Naive B cell (primary cell): ENCODE data around the gene SMOC2. TPM values are rescaled to one million over a fixed set of nuclear protein-coding genes. Genes with fewer than 3 reads are reported as not detected.

Experiments
- ATAC-seq, 2 donors: fragments of 150-1000 bp; cut with Tn5 transposase; 2 replicates each; pipeline ENCODE4 v1.10.0; 2021; ENCODE audit warnings: low read depth in 2 of 2, mild to moderate bottlenecking in 2 of 2, moderate library complexity in 2 of 2
- DNase-seq: peaks from one replicate; pipeline ENCODE4 v3.0.0; 2022
- H3K27ac Mint-ChIP-seq, 6 donors: one replicate each; pipeline ENCODE4 v1.8.0; 2020 to 2022; ENCODE audit warnings: mild to moderate bottlenecking in 6 of 6, mixed read lengths in 6 of 6, moderate library complexity in 5 of 6, inconsistent platforms in 2 of 6
- H3K27me3 Mint-ChIP-seq, 3 donors: one replicate each; pipeline ENCODE4 v1.8.0; 2021 to 2022; ENCODE audit warnings: mixed read lengths in 3 of 3, mild to moderate bottlenecking in 1 of 3
- H3K36me3 Mint-ChIP-seq, 2 donors: one replicate each; pipeline ENCODE4 v1.8.0; 2020 to 2022; ENCODE audit warnings: mixed read lengths in 2 of 2, inconsistent platforms in 1 of 2, mild to moderate bottlenecking in 1 of 2
- H3K4me1 Mint-ChIP-seq, 3 donors: one replicate each; pipeline ENCODE4 v1.8.0; 2020 to 2022; ENCODE audit warnings: mixed read lengths in 3 of 3, inconsistent platforms in 1 of 3, mild to moderate bottlenecking in 1 of 3, moderate library complexity in 1 of 3
- H3K4me3 Mint-ChIP-seq, 8 donors: one replicate each; pipeline ENCODE4 v1.8.0; 2020 to 2022; ENCODE audit warnings: mild to moderate bottlenecking in 8 of 8, mixed read lengths in 8 of 8, moderate library complexity in 8 of 8, inconsistent platforms in 2 of 8
- H3K9me3 Mint-ChIP-seq, 7 donors: one replicate each; pipeline ENCODE4 v1.8.0; 2020 to 2022; ENCODE audit warnings: mixed read lengths in 7 of 7, mild to moderate bottlenecking in 5 of 7, inconsistent platforms in 2 of 7, moderate library complexity in 1 of 7
- polyA plus RNA-seq, 6 donors: library from polyadenylated mRNA; unstranded; fragments of 300-500 nt; fragmentation: Illumina TruSeq; gene quantifications; one replicate each; pipeline ENCODE4 v1.2.3, GENCODE V29; 2021; ENCODE audit warnings: low read depth in 6 of 6

The SMOC2 gene
- polyA plus RNA-seq, 6 donors from 2014 or later = 0.12 to 0.34 (median 0.13) TPM; not detected in 2

DNA sequence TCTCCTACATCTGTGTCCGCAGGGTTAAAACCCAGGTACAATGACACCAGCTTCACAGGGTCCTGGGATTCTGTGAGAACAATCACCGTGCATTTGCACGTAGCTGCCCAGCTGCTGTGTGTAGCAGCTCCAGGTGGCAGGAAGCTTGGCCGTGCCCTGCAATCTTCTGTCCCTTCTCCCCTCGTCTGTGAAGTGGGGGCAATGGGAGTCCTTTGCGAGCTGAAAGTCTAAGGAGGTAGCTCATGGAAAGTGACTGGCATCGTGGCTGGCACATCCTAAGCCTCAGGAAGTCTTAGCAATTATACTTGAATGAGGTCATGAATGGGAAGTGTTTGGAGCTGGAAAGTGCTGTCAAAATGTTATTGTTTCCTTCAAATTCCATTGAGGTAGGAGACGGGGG is 137.1 kb downstream of the SMOC2 start:
- ATAC-seq (no peak), DNase-seq (no peak)
- Mint-ChIP-seq H3K4me3 (no peak overlapping the region), H3K9me3 (peaks cover 0 to 2% (median 0%) of the 10 kb centered on the region in 7 donors), H3K4me1 (no peaks in the 10 kb centered on the region), H3K27ac (no peak overlapping the region), H3K36me3 (no peaks in the 10 kb centered on the region), H3K27me3 (no peaks in the 10 kb centered on the region)

- H3K9me3 Mint-ChIP-seq = peaks cover 0 to 2% (median 0%) of the 10 kb centered on the region in 7 donors
- no peak for ATAC-seq
- H3K27ac Mint-ChIP-seq = no peak overlapping the region
- H3K36me3 Mint-ChIP-seq = no peaks in the 10 kb centered on the region
- no peak overlapping the region for H3K4me3 Mint-ChIP-seq
- no peaks in the 10 kb centered on the region for H3K4me1 Mint-ChIP-seq
- no peak for DNase-seq
- no peaks in the 10 kb centered on the region for H3K27me3 Mint-ChIP-seq
Observed at GRCh38 chr6:168581236-168581635, 140.3 kb downstream of the SMOC2 start.

GRCh38 chr6:168581706-168582105 is 140.7 kb downstream of the SMOC2 start:
- ATAC-seq (no peak), DNase-seq (no peak)
- H3K4me1 Mint-ChIP-seq = no peaks in the 10 kb centered on the region
- H3K27me3 Mint-ChIP-seq = no peaks in the 10 kb centered on the region
- H3K9me3 Mint-ChIP-seq = peaks cover 0 to 2% (median 0%) of the 10 kb centered on the region in 7 donors
- no peak overlapping the region for H3K4me3 Mint-ChIP-seq
- no peaks in the 10 kb centered on the region for H3K36me3 Mint-ChIP-seq
- no peak overlapping the region for H3K27ac Mint-ChIP-seq

GRCh38 chr6:168582571-168582981 is 141.6 kb downstream of the SMOC2 start:
- Mint-ChIP-seq H3K9me3 (peaks cover 0 to 4% (median 0%) of the 10 kb centered on the region in 7 donors), H3K27me3 (no peaks in the 10 kb centered on the region), H3K36me3 (no peaks in the 10 kb centered on the region), H3K27ac (peak overlapping the region in 1 of 6 donors; percentile 83), H3K4me3 (no peak overlapping the region), H3K4me1 (no peaks in the 10 kb centered on the region)
- DNase-seq = no peak
- no peak for ATAC-seq

DNA sequence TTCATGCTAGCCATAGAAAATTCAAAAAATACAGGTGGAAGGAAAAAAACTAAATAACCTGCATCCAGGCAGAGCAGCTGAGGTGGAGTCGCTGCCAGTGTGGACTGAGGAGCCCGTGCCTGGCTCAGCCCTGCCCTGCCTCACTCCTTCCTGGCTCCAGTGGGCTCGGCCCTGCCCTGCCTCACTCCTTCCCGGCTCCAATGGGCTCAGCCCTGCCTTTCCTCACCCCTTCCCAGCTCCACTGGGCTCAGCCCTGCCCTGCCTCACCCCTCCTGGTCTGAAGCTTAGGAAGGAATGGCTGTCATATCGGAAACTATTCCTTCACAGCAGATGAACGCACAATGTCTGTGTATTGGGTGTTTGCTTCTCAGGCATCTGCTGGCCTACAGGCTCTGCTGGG is 142.1 kb downstream of the SMOC2 start:
- H3K27ac Mint-ChIP-seq = no peak overlapping the region
- no peaks in the 10 kb centered on the region for H3K4me1 Mint-ChIP-seq
- H3K9me3 Mint-ChIP-seq = peaks cover 0 to 4% (median 0%) of the 10 kb centered on the region in 7 donors
- DNase-seq (no peak), ATAC-seq (no peak)
- no peaks in the 10 kb centered on the region for H3K36me3 Mint-ChIP-seq
- H3K4me3 Mint-ChIP-seq = no peak overlapping the region
- no peaks in the 10 kb centered on the region for H3K27me3 Mint-ChIP-seq

DNA sequence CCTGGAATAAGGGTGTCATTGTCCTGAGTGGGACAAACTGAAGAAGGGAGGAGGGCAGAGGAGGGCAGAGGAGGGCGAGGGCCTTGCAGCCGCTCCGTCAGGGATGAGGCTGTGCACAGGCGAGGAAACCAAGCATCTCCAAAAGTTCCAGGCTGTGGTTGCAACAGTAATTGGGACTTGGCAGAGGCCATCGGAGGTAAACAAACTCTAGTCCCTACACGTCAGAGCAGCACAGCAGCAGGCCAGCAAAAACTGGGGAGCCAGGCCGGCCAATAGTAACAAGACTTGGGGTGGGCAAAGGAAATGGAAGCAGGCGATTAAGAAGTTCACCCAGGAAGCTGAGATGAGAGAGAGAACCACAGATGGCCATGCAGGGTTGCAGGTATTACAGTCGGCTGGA is 142.8 kb downstream of the SMOC2 start:
- Mint-ChIP-seq H3K27ac (no peak overlapping the region), H3K9me3 (peaks cover 0 to 4% (median 0%) of the 10 kb centered on the region in 7 donors), H3K27me3 (no peaks in the 10 kb centered on the region), H3K36me3 (no peaks in the 10 kb centered on the region), H3K4me3 (peak overlapping the region in 1 of 8 donors; percentile 76), H3K4me1 (no peaks in the 10 kb centered on the region)
- ATAC-seq = no peak
- DNase-seq = no peak

- Mint-ChIP-seq H3K27me3 (no peaks in the 10 kb centered on the region), H3K27ac (peak overlapping the region in 1 of 6 donors; percentile 32), H3K36me3 (no peaks in the 10 kb centered on the region), H3K4me1 (no peaks in the 10 kb centered on the region), H3K4me3 (no peak overlapping the region), H3K9me3 (peaks cover 0 to 4% (median 0%) of the 10 kb centered on the region in 7 donors)
- DNase-seq (no peak), ATAC-seq (no peak)
Observed at GRCh38 chr6:168584249-168584648, 143.3 kb downstream of the SMOC2 start.

GRCh38 chr6:168584671-168585070 is 143.7 kb downstream of the SMOC2 start:
- ATAC-seq (no peak), DNase-seq (no peak)
- Mint-ChIP-seq H3K4me1 (no peaks in the 10 kb centered on the region), H3K27me3 (no peaks in the 10 kb centered on the region), H3K4me3 (no peak overlapping the region), H3K27ac (peak overlapping the region in 1 of 6 donors; percentile 32), H3K9me3 (peaks cover 0 to 4% (median 0%) of the 10 kb centered on the region in 7 donors), H3K36me3 (no peaks in the 10 kb centered on the region)

GRCh38 chr6:168585441-168585840 is 144.5 kb downstream of the SMOC2 start:
- Mint-ChIP-seq H3K36me3 (no peaks in the 10 kb centered on the region), H3K4me1 (no peaks in the 10 kb centered on the region), H3K4me3 (no peak overlapping the region), H3K27ac (no peak overlapping the region), H3K27me3 (no peaks in the 10 kb centered on the region), H3K9me3 (peaks cover 0 to 4% (median 0%) of the 10 kb centered on the region in 7 donors)
- no peak for ATAC-seq
- DNase-seq = no peak

GRCh38 chr6:168589275-168589674 is 148.3 kb downstream of the SMOC2 start:
- ATAC-seq (no peak), DNase-seq (no peak)
- H3K36me3 Mint-ChIP-seq = no peaks in the 10 kb centered on the region
- H3K4me1 Mint-ChIP-seq = no peaks in the 10 kb centered on the region
- H3K4me3 Mint-ChIP-seq = no peak overlapping the region
- H3K9me3 Mint-ChIP-seq = peaks cover 0 to 2% (median 0%) of the 10 kb centered on the region in 7 donors
- no peak overlapping the region for H3K27ac Mint-ChIP-seq
- no peaks in the 10 kb centered on the region for H3K27me3 Mint-ChIP-seq

GRCh38 chr6:168590406-168590805 is 149.4 kb downstream of the SMOC2 start:
- no peaks in the 10 kb centered on the region for H3K4me1 Mint-ChIP-seq
- no peak overlapping the region for H3K27ac Mint-ChIP-seq
- H3K36me3 Mint-ChIP-seq = no peaks in the 10 kb centered on the region
- peaks cover 0 to 3% (median 0%) of the 10 kb centered on the region in 7 donors for H3K9me3 Mint-ChIP-seq
- no peak overlapping the region for H3K4me3 Mint-ChIP-seq
- DNase-seq = no peak
- no peaks in the 10 kb centered on the region for H3K27me3 Mint-ChIP-seq
- ATAC-seq = no peak

DNA sequence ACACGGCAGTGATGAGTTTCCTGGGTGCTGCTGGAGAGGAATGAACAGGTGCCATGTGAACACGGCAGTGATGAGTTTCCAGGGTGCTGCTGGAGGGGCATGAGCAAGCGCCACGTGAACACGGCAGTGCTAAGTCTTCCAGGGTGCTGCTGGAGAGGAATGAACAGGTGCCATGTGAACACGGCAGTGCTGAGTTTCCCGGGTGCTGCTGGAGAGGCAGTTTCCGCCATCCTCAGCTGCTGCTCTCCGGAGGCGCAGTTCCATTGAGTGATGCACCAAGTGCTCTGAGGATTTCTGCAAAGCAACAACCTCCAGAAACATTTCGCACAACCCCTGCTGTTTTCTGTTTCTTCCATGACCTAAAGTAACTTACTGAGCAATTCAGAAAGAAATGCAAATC is 155.4 kb downstream of the SMOC2 start:
- DNase-seq (no peak), ATAC-seq (no peak)
- peaks cover 0 to 7% (median 0%) of the 10 kb centered on the region in 3 donors for H3K27me3 Mint-ChIP-seq
- H3K9me3 Mint-ChIP-seq = peaks cover 0 to 12% (median 3%) of the 10 kb centered on the region in 7 donors
- no peak overlapping the region for H3K27ac Mint-ChIP-seq
- H3K36me3 Mint-ChIP-seq = peaks cover 0 to 8% of the 10 kb centered on the region in 2 donors
- H3K4me1 Mint-ChIP-seq = peaks cover 0 to 9% (median 3%) of the 10 kb centered on the region in 3 donors
- H3K4me3 Mint-ChIP-seq = no peak overlapping the region

DNA sequence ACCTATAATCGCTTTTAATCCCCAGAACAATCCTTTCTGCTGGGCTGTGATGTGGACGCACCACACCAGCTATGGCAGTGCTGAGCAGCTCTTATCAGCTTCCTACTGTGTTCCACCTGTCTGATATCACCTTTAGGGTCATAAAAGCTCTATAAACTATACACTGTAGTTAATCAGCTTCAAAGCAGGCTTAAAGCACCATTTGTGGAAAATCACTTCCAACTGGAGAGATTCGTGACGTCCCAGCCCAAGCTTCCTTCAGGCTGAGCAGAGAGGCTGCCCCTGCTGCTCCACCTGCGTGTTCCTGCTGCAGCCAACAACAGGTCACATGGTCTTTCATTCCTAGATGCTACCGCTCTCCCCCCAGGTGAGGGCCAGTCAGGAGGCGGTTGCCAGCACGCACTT is 156.5 kb downstream of the SMOC2 start:
- H3K4me1 Mint-ChIP-seq = peaks cover 0 to 9% (median 3%) of the 10 kb centered on the region in 3 donors
- H3K36me3 Mint-ChIP-seq = peaks cover 0 to 8% of the 10 kb centered on the region in 2 donors
- no peak overlapping the region for H3K4me3 Mint-ChIP-seq
- H3K27ac Mint-ChIP-seq = no peak overlapping the region
- DNase-seq (no peak), ATAC-seq (no peak)
- peaks cover 0 to 12% (median 4%) of the 10 kb centered on the region in 7 donors for H3K9me3 Mint-ChIP-seq
- H3K27me3 Mint-ChIP-seq = peaks cover 0 to 7% (median 0%) of the 10 kb centered on the region in 3 donors

DNA sequence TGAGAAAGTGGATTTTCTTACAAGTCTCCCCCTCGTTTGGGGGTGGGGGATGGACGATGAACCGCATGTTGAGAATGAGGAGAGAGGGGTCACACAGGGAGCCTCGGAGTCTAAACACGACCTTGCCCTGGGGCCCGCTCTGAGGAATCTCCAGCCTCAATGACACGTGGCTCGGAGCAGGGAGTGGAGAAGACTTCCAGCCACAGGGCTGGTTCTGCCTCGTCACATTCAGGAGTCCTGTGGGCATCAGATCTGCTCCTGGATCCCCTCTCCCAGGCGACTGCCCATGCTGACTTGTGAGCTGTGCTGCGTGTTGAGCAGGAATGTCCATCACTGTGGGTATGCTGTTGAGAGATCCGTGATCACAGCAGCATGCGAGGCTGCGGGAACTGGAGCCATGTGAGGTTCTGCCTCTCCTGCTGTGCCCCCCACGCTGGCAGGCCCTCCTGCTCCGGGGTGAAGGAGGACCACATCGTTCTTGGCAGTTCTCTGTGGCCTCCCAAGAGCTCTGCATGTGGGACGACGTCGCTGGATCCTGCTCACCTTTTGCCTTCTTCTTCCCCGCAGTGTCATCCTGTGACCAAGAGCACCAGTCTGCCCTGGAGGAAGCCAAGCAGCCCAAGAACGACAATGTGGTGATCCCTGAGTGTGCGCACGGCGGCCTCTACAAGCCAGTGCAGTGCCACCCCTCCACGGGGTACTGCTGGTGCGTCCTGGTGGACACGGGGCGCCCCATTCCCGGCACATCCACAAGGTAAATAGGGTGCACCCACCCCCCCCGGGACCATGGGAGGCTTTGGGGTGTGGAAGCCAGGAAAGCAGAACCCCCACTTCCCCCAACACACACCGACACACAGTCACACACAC is 157.5 kb downstream of the SMOC2 start:
- peaks cover 0 to 7% (median 0%) of the 10 kb centered on the region in 3 donors for H3K27me3 Mint-ChIP-seq
- H3K9me3 Mint-ChIP-seq = peaks cover 0 to 12% (median 5%) of the 10 kb centered on the region in 7 donors
- no peak for ATAC-seq
- DNase-seq = no peak
- H3K36me3 Mint-ChIP-seq = peaks cover 0 to 8% of the 10 kb centered on the region in 2 donors
- peaks cover 0 to 9% (median 3%) of the 10 kb centered on the region in 3 donors for H3K4me1 Mint-ChIP-seq
- no peak overlapping the region for H3K27ac Mint-ChIP-seq
- H3K4me3 Mint-ChIP-seq = no peak overlapping the region
